GM21447 (cell line): ENCODE data around the gene PTPMT1.
"Not testable (repeated sequence)": the region's sequence is repeated elsewhere in the genome, so short reads cannot be mapped to it uniquely, and the experiment has no call there.

ENCODE experiments used
- ATAC-seq: cut with Tn5 transposase; IDR thresholded peaks from one replicate; pipeline ENCODE4 v1.9.1; 2021; ENCODE audit not compliant: unreplicated experiment

PTPMT1 gene, protein sequence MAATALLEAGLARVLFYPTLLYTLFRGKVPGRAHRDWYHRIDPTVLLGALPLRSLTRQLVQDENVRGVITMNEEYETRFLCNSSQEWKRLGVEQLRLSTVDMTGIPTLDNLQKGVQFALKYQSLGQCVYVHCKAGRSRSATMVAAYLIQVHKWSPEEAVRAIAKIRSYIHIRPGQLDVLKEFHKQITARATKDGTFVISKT

DNA sequence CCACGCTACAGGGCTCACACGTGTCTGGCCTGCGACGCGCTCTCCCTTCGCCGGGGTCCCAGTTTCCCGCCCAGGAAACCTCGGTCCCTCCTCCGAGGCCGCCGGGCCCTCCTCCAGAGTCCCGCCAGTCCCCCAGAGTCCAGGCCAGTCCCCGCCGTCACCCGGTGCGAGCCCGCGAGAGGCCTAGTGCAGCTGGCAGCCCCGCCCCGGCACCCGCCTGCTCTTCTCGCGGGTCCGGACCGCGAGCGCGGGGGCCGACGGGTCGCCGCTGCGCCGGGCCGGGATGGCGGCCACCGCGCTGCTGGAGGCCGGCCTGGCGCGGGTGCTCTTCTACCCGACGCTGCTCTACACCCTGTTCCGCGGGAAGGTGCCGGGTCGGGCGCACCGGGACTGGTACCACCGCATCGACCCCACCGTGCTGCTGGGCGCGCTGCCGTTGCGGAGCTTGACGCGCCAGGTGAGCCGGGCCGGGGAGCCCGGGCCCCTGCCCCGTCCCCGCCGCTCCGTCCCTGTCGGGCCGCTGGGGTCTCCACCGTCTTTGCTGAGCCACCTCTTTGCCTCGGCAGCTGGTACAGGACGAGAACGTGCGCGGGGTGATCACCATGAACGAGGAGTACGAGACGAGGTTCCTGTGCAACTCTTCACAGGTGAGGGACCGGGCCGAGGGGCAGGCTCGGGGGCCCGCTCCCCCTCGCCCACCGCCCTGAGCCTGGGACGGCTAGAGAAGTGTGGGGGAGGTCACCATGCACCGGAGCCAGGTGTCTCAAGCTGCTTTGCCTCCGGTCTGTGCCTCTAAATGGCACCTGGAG lies at the start of gene PTPMT1:
Gene PTPMT1 (plus strand): TSS at position 260 of the 809 bp plus-strand sequence. CDS start 24 bp downstream, at position 284.
- peak; percentile 81 for ATAC-seq

DNA sequence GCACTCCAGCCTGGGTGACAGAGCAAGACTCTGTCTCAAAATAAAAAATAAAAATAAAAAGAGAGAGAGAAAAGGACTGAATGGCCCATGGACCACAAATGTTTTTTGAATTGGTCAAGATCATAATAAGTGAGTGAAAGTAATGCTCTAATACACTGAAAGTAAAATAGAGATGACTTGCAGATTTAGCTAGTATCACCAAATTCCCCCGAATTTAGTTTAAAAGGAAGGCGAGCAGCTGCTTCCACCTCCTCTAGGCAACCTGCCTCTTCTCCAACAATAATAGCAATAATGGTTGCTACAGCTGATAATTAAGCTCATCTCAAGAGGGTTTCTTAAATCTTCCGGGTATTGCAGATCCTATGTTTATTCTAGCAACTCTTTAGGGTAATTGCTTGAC lies 49.2 kb upstream of the PTPMT1 start:
- no peak for ATAC-seq

- no peak for ATAC-seq
Measured at GRCh38 chr11:47516984-47517853, 48.2 kb upstream of the PTPMT1 start.

DNA sequence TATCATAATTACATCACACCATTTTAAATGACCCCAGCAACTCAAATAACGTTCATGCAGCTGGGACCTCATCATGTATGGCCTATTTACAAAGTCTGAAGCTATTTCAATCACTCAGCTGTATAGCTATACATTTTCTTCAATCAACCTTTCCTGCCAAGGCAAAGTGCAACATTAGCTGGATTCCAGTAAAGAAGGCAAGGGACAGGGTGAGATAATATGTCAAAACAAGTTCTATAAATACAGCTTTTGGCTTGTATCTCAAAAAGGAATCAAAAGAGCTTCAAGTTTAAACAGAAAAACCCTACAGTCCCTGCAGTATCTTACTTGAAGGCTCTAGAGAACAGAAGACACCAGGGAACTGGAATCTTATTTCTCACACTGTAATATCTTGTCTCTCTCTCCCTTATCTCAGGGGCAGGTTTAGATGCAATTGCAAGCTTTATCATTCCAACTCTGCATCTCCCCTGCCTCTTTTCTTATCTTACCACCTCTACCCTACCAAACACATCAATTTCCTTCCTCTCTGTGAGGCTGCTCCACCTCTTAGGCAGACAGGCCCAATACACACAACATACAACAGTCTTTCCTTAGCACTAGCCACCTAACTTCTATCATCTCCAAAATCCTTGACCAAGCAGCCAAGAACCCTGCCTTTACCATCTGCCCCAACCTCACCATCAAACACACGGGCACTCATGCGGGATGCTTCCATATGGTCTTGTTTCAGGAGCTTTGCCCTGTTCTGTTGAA lies 47.0 kb upstream of the PTPMT1 start:
- no peak for ATAC-seq

DNA sequence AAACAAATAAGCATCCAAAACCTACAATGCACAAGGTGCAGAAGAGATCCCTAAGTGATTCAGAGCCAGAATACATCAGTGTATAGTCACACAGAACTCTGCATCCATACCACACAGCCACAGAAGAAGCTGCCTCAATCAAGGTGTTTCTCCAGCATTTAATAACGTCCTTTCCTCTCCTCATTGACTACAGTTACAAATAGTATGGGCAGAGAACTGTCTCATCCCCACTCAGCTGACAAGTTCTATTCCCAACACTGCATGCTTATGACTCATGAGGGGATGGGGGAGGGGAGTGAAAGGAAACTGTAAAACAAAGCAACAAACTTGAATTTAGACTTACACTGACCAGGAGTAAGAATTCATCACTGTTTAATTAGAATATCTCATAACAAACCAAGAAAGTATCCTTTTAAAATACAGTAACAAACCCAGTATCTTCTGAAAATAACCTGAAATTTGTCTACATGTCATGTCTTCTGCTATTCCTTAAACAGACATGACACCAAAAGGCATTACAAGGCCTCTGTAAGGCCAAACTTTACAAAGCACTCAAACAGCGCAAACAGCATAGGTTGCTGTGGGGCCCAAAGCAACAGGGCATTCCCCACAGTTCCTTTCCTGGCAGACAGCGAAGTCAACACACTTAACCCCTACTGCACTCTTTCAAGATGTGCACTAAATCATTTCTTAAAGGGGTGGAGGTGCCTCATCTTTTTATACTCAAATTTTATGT lies 41.7 kb upstream of the PTPMT1 start:
- peak; percentile 73 for ATAC-seq

DNA sequence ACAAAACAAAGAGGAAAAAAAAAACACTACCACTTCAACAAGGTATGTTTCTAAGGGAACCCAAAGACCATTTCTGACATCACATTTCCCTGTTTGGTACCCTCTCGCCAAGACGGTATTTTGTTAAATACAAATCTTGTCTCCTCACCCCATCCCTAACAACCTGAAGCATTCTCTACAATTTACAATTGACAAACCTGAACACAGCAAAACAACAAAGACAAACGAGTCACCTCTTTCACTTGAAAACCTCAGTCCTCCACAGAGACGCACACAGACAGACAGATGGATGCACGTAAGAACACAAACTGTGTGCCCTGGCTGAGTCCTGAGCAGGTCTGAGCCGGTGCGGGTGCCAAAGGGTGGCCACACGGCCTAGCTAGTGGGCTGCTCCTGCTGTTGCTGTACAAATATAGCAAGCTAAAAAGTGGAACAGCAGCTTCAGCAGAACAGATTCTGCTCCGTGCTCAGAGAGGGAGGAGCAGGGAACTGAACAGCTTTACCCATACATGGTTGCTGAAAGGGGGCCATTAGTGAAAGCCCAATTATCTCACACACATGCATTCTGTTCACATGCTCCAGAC lies 41.0 kb upstream of the PTPMT1 start:
- no peak for ATAC-seq

GRCh38 chr11:47526032-47526431 lies 39.4 kb upstream of the PTPMT1 start:
- not testable (repeated sequence) for ATAC-seq

GRCh38 chr11:47527186-47527585 lies 38.2 kb upstream of the PTPMT1 start:
- ATAC-seq: no peak

- no peak for ATAC-seq
Measured at GRCh38 chr11:47529951-47530350, 35.4 kb upstream of the PTPMT1 start.

DNA sequence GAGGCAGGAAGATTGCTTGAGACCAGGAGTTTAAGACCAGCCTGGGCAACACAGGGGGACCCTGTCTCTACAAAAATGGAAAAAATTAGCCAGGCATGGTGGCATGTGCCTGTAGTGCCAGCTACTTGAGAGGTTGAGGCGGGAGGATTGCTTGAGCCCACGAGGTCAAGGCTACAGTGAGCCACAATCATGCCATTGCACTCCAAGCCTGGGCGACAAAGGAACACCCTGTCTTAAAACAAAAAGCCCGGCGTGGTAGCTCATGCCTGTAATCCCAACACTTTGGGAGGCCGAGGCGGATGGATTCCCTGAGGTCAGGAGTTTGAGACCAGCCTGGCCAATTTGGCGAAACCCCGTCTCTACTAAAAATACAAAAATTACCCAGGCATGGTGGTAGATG lies 34.7 kb upstream of the PTPMT1 start:
- ATAC-seq: not testable (repeated sequence)

- ATAC-seq: no peak
Measured at GRCh38 chr11:47531666-47532065, 33.7 kb upstream of the PTPMT1 start.

GRCh38 chr11:47532597-47533213 lies 32.7 kb upstream of the PTPMT1 start:
- ATAC-seq: no peak

DNA sequence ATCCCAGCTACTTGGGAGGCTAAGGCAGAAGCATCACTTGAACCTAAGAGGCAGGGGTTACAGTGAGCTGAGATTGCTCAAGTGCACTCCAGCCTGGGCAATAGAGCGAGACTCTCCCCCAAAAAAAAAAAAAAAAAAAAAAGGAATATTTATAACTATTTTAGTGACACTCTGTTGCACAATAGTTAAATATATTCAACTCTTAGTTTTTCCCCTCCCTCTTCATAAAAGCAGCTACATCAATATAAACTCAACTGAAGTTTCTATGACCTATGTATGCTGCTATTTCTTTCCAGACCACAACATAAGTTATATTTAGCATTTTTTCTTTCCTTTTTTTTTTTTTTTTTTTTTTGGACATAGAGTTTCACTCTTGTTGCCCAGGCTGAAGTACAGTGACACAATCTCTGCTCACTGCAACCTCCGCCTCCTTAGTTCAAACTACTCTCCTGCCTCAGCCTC lies 31.7 kb upstream of the PTPMT1 start:
- ATAC-seq: no peak

DNA sequence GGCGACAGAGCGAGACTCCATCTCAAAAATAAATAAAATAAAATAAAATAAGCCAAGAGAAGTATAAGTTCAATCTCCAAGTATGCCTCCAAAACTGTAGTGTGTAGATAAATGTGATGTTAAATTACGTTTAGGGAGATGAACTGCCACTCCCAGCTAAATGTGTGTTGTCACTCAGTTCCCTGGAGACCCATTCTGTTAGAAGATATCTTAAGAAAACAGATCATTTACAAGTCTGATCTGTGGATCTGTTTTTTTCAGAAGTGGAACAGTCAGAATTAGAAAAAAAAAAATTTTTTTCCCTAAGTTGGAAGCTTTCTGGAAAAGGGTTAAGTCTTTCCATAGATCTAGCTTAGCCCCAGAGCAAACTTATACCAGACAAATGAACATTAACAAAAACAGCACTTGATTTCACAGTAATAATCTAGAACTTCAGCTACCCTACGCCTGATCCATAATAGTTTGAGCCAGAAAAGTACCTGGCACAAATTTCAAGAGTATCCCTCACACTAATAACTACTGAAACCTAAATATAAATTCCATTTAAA lies 30.6 kb upstream of the PTPMT1 start:
- ATAC-seq: no peak

DNA sequence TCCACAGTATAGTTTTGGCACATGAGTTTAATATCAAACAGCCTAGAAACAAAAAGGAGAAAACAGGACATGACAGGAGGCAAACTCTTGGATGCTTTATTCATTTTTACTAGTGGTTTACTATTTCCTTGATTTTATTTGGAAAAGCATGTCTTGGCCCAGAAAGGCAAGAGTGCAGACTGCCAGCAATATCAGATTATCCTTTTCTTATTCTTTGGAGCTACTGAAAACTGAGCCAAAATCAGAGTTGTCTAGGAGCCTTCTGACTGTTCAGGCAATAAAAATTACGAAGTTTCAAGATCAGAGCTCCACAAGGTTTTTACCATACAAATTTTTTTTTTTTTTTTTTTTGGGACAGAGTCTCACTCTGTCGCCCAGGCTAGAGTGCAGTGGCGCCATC lies 28.5 kb upstream of the PTPMT1 start:
- ATAC-seq: no peak

DNA sequence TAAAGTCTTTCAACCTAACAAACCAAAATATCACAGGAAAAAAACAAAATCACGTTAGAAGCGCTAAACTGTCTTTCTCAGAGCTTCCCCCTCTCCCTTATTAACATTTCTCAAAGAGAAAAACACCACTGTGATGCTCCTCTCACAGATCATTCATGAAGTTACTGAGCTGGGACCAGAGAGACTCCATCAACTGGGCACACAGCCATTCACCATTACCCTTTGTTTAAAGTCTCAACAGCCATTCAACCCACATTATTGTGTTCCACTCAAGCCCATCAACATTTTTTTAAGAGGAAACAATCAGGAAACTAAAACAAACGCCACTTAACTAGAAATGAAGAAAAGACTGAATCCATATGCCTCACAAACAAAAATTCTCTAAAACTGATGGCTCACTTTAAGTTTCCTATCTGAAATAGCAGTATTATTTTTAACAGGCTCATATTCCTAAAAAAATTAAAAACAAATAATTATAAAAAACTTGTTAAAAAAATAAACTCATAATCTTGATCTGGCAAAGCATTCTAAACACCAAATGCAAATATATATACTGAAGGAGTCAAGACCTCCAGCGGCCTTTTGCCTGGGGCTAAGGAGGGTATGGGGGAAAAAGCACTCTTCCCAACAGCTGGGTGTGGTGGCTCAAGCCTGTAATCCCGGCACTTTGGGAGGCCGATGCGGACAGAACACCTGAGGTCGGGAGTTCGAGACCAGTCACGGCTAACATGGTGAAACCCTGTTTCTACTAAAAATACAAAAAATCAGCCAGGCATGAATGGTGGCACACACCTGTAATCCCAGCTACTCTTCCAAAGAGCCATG lies 26.4 kb upstream of the PTPMT1 start:
- ATAC-seq: no peak

DNA sequence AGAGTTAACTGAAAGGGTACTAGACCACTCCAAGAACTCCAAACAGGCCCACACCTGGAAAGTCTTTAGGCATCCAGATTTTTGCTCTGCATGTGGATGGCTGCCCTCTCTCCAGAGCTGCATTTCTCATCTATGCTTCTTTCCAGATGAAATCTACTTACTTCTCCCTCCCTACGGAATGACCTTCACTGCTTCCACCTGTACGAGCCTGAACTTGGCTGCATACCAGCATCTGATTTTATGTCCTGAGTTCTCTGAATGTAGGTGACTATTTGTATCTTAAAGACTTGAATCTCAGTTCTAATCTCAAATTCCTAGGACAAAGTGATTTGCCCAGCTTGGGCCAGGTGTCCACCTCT lies 25.7 kb upstream of the PTPMT1 start:
- ATAC-seq: no peak

GRCh38 chr11:47541070-47541469 lies 24.3 kb upstream of the PTPMT1 start:
- ATAC-seq: no peak
